Testis (tissue), 2 donors: ENCODE data around the gene PDCD1.

Experiments
- CTCF ChIP-seq, 3 experiments: fragments of 450-650 bp in 2 of 3; fragments of 200-600 bp in 1 of 3; sonication (generic) in 1 of 3; IDR thresholded peaks; one replicate each; pipeline ENCODE4 v1.5.1; 2016 to 2019; ENCODE audit warnings: antibody characterized with exemption in 3 of 3, mild to moderate bottlenecking in 2 of 3, moderate library complexity in 1 of 3
- POLR2A ChIP-seq: fragments of 450-650 bp; IDR thresholded peaks from one replicate; pipeline ENCODE4 v1.6.1; 2017; ENCODE audit warnings: antibody characterized with exemption, mild to moderate bottlenecking, moderate library complexity

DNA sequence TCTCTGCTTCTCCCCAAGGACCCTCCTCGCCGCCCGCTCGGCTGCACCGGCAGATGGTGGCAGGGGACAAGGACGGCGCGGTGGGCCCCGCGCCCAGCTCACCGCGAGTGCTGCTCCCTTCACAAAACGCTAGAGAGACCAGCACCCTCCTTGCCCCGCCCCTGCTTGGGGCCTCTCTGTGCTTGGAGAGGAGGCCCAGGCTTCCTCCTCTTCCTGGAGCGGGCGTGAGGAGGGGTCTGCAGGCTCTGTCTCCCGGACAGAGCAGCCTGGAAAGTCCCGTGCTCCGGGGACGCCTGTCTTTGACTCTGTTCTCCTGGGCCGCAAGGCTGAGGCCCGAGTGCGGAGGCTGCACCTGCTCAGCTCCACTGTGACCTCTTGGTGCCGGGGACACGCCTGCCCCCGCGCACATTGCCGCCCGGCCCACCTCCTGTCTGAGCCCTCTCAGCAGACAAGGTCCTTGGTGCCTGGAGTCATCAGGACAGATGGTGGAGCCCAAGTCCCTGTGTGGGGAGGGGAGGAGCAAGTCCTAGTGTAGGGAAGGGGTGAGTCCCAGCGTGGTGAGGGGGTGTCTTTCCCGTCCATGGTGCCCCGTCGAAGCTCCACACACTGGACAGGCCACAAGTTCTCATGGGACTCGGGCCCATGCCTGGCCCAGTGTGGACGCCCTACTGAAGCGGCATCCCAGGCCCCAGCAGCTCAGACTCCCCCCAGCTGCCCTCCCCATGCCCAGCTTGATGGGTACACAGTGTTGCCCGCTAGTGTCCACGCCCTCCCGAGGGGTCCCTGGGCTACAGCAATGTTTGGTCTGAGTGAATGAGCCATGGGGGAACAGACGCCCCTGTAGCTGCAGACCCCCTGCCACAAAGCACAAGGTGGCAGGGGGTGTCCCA lies 44.7 kb upstream of the PDCD1 start:
- TF ChIP-seq CTCF (IDR thresholded peaks at IDR 0.05) (no peak), POLR2A (no peak)
